GM18502 (cell line): ENCODE measurements around the gene B4GALT5.

Experiments used
- ATAC-seq: cut with Tn5 transposase; IDR thresholded peaks from one replicate; pipeline ENCODE4 v1.9.1; 2021; ENCODE audit warnings: mild to moderate bottlenecking; ENCODE audit not compliant: unreplicated experiment, poor library complexity

B4GALT5 gene

DNA sequence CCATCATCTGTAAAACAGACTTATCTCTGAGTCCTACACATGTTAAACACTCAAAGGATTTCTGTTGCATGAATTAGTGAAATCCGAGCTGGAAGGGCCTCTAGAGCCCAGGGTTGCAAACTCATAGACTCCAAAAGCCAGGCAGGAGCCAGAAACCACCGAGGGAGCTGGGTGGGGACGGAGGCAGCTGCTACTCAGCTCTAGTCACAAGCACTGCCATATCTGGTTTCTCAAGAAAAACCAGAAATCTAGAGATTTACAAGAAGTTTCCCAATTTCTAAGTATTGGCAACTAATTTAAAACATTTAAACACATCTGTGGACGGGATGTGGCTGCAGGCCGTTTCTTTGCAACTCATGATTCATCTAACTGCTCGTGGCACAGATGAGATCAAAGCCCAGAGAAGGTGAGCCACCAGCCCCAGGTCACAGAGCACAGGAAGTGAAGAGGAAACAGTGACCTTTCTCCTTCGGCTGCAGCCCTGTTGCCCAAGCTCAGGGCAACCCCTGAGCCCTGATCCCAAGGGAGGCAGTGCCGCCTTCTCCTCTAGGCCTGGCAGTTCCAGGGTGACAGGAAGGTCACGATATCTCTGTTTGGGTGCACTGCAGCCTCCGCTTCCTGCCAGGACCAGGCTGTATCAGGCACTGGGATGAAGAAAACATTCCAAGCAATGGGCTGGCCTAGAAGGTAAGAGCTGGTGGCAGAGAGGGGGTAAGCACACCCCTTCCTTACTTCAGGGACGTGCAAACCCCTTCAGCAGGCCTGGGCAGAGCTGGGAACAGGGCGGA is 119.3 kb downstream of the B4GALT5 start:
- ATAC-seq, result no peak

DNA sequence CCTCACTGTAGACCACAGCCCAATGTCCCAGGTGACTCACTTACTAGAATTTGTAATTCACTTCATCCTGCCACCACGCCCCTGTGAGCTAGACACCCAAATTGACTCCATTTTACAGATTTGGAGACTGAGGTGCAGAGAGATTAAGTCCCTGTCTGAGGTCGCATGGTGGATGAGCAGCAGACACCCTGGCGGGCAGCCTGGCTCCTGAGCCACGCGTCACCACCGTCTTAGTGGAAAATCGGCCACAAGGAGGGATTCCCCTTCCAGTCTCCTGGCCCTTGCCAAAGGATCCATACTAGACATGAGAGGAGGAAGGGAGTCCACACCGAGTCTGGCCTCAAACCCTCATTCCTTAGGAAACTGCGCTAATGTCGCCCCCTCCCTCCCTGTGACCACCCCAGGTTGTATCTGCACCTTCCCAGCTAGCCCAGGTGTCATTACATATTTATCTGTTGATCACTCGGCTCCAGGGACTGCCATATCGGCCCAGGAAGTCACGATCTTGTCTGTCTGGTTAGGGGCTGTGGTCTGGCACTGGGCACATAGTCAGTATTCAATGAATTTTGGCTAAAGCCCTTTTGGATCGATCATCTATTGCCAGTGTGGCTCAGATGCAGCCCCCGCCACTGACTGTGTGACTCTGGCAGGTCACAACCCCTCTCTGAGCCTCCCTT is 120.1 kb downstream of the B4GALT5 start:
- no peak for ATAC-seq

GRCh38 chr20:49592120-49592519 is 121.6 kb downstream of the B4GALT5 start:
- no peak for ATAC-seq

GRCh38 chr20:49591217-49591865 is 122.3 kb downstream of the B4GALT5 start:
- ATAC-seq, result no peak

- no peak for ATAC-seq
Observed at GRCh38 chr20:49590163-49591017, 123.3 kb downstream of the B4GALT5 start.

GRCh38 chr20:49589747-49590146 is 123.9 kb downstream of the B4GALT5 start:
- ATAC-seq, result no peak

GRCh38 chr20:49587111-49587570 is 126.5 kb downstream of the B4GALT5 start:
- ATAC-seq, result no peak

DNA sequence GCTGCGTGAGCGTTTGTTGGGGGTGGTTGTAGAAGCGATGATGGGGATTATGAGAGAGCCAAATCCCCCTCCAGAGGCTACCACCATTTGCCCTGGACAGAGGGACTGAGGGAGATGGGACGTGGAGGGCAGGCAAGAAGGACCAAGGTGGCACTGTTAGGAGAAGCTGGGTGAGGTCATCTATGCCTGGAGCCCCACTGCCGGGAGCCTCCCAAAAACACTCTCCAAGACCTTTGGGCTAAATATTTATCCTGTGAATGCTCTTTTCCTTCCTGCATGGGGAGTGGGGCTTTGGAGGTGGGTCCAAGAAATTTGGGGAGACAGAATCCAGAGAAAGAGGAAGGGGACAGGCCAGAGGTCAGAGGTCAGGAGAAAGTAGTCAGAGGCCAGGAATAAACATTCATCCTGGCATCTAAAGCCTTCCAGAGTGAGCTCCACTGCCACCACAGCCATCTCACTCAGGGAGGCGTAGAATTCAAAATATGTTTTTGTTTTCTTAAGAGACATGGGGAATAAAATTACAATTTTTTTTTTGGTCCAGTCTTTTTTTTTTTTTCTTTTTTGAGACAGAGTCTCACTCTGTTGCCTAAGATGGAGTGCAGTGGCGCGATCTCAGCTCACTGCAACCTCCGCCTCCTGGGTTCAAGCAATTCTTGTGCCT is 128.0 kb downstream of the B4GALT5 start:
- ATAC-seq, result no peak

DNA sequence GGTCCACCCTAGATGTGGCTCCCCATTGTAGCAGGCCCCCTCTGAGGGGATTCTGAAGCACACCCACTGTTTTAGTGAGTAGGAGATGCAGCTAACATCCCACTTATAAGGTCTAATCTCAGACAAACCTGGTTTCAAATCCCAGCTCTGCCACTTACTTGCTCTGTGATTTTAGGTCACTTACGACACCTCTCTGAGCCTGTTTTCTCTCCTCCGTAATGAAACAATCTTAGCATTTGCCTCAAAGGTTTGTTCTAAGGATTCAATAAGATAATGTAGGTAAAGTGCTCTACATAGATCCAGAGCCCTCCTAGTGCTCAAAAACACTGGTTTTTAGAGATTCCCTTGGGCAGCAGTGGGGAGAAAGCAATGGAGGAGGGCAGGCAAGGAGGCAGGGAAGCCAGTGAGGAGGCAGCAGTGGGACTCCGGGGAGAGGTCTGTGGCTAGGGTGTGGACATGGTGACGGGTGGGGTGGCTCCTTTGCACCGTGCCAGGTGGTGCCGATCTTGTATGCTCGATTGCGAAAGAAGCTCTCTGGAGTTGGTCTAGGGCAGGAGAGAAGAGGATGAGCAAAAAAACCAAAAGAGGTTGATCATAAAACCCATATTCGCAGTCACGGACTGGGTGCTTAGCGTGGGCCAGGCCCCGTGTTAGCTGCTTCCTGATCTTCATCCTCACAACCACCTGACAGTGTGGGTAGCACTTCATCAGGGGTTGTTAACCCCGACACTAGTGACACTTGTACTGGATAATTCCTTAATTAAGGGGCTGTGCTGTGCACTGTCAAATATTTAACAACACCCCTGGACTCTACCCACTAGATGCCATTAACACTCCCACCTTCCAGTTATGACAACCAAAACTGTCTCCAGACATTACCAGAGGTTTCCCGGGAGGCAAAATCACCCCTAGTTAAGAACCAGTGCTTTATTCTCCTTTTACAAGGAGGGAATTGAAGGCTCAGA is 129.0 kb downstream of the B4GALT5 start:
- ATAC-seq, result no peak

GRCh38 chr20:49583669-49584417 is 129.8 kb downstream of the B4GALT5 start:
- ATAC-seq, result no peak

DNA sequence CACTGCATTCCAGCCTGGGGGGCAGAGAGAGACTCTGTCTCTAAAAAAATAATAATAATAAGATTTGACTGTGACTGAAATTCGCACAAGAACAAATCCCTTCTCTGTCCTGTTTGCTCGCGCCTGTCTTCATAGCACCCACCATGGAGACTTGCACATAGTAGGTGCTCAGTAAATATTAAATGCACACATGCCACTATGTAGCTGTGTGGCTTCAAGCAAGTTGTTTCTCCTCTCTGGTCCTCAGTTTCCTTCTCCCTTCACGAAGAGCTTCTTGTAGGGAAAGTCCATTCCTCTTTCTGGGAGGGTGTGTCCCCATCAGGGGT is 130.4 kb downstream of the B4GALT5 start:
- no peak for ATAC-seq
